ENCODE results near the gene IL6.

GRCh38 chr7:22724861-22725260, 2.1 kb upstream of the IL6 start:
- TF ChIP-seq CTCF (IDR thresholded peaks at IDR 0.05) (no peak), EZH2 (IDR thresholded peaks at IDR 0.05; ENCODE audit: borderline replicate concordance, insufficient read depth, low read depth, low read length, poor library complexity, severe bottlenecking) (no peak)

All from B cell (primary cell).